Right lobe of liver (tissue), 6 donors: Measurements from ENCODE around the gene SOWAHB. TPM values are rescaled to one million over a fixed set of nuclear protein-coding genes. Genes with fewer than 3 reads are reported as not detected.
A peak's percentile ranks its signal among the peaks of the same experiment; 100 is the strongest.

Experiments used
- ATAC-seq, 4 donors: fragments of 200-7000 bp; cut with Tn5 transposase; one replicate each; pipeline ENCODE4 v1.9.1; 2020; ENCODE audit warnings: mild to moderate bottlenecking in 4 of 4, moderate library complexity in 4 of 4
- DNase-seq, 3 donors: peaks; one replicate each; pipeline ENCODE4 v3.0.0-alpha.2; 2020
- H3K27ac ChIP-seq, 3 donors: fragments of 200-600 bp; one replicate each; pipeline ENCODE4 v1.8.0; 2022
- H3K27me3 ChIP-seq, 2 donors: fragments of 200-600 bp; one replicate each; pipeline ENCODE4 v1.8.0; 2022
- H3K36me3 ChIP-seq, 4 donors: fragments of 200-600 bp; sonication (generic) in 1 of 4; one replicate each; pipeline versions ENCODE4 v1.5.1 to v1.8.0; 2017 to 2022; ENCODE audit warnings: control low read depth in 1 of 4
- H3K4me1 ChIP-seq, 4 donors: fragments of 200-600 bp; sonication (generic) in 1 of 4; one replicate each; pipeline versions ENCODE4 v1.5.1 to v1.8.0; 2017 to 2022; ENCODE audit warnings: control low read depth in 1 of 4
- H3K4me3 ChIP-seq, 3 donors: fragments of 200-600 bp; one replicate each; pipeline ENCODE4 v1.8.0; 2022
- H3K9me3 ChIP-seq, 4 donors: fragments of 200-600 bp; sonication (generic) in 1 of 4; one replicate each; pipeline versions ENCODE4 v1.5.1 to v1.8.0; 2017 to 2022; ENCODE audit warnings: control low read depth in 1 of 4
- CTCF ChIP-seq, 4 donors: fragments of 200-600 bp in 3 of 4; fragments of 450-650 bp in 1 of 4; IDR thresholded peaks; one replicate each; pipeline versions ENCODE4 v1.5.1 to v1.8.0; 2016 to 2022; ENCODE audit warnings: antibody characterized with exemption in 4 of 4, mild to moderate bottlenecking in 2 of 4
- POLR2A ChIP-seq: fragments of 450-650 bp; IDR thresholded peaks from one replicate; pipeline ENCODE4 v1.6.1; 2017; ENCODE audit warnings: antibody characterized with exemption, mild to moderate bottlenecking
- WGBS: methylation state at CpG from one replicate; pipeline ENCODE4 v1.1.6; 2018; ENCODE audit warnings: low coverage, low lambda C conversion rate; ENCODE audit not compliant: insufficient coverage; ENCODE audit errors: missing lambda C conversion rate; 5-methylcytosine and 5-hydroxymethylcytosine counted together
- intact Hi-C, 2 donors: fragments of 100-400 bp; cut with DNase I; formaldehyde crosslinking; loops; one replicate each; pipeline versions ENCODE4 v1.11.2 to v1.14.1; 2022
- total RNA-seq, 6 experiments: library from RNA; depleted of rRNA in 2 of 6; stranded (reverse); fragments of >200 nt in 2 of 6; fragmentation: NEBNext Ultra II Directional in 3 of 6; extraction: Animal tissue kit (Norgen Biotek cat#: 25700) in 3 of 6; gene quantifications; one replicate each; pipeline versions ENCODE4 v1.1.0 to v1.2.4, GENCODE V29; 2016 to 2023
- donor health status: DM: no; HTN: yes; CAD: no.
- donor health status: DM: no; HTN: no; CAD: no.
- donor health status: DM: no; HTN: no; CAD: no.
- donor health status: DM: no; HTN: yes; CAD: no.
- donor health status: DM: no; HTN: yes; CAD: no.

Gene SOWAHB
- total RNA-seq, 6 experiments from 2014 or later = 5.1 to 17.3 (median 15.2) TPM

- Histone ChIP-seq H3K9me3 (no peaks in the 10 kb centered on the region), H3K36me3 (no peaks in the 10 kb centered on the region), H3K4me1 (peaks cover 0 to 22% (median 9%) of the 10 kb centered on the region in 4 donors), H3K27me3 (no peaks in the 10 kb centered on the region), H3K4me3 (no peak overlapping the region), H3K27ac (no peak overlapping the region)
- WGBS = 100% methylated on average over 2 of the region's 3 CpGs
- ATAC-seq (peak in 1 of 4 donors; percentile 13), DNase-seq (no peak)
- intact Hi-C loops = no loop called here
- no peak for TF ChIP-seq POLR2A
- no peak for TF ChIP-seq CTCF (IDR thresholded peaks at IDR 0.05)
Observed at GRCh38 chr4:76892601-76893000, 5.3 kb downstream of the SOWAHB start.

DNA sequence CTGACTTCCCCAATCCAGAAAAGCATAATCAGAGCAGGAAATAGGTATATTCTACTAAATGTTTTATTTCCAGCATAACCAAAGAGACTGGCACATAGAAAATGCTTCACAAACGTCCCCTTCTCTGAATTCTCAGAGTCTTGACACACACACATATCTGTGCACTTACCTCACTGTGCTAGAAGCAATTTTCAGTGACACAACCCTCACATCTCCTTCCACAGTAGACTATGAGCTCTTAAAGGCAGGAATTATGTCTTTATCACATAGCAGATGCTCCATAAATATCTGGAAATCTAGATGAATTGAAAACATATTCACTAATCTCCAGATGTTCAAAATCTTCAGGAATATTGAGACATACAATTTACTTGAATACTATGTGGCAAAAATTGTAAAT is 5.9 kb downstream of the SOWAHB start:
- H3K36me3 ChIP-seq = no peaks in the 10 kb centered on the region
- no peak for ATAC-seq
- peaks cover 0 to 22% (median 9%) of the 10 kb centered on the region in 4 donors for H3K4me1 ChIP-seq
- H3K4me3 ChIP-seq = no peak overlapping the region
- 17% methylated on average over 1 of the region's 1 CpG for WGBS
- no peak overlapping the region for H3K27ac ChIP-seq
- no peak for TF ChIP-seq CTCF (IDR thresholded peaks at IDR 0.05)
- TF ChIP-seq POLR2A = no peak
- no peaks in the 10 kb centered on the region for H3K27me3 ChIP-seq
- H3K9me3 ChIP-seq = no peaks in the 10 kb centered on the region
- intact Hi-C loops = no loop called here
- no peak for DNase-seq

DNA sequence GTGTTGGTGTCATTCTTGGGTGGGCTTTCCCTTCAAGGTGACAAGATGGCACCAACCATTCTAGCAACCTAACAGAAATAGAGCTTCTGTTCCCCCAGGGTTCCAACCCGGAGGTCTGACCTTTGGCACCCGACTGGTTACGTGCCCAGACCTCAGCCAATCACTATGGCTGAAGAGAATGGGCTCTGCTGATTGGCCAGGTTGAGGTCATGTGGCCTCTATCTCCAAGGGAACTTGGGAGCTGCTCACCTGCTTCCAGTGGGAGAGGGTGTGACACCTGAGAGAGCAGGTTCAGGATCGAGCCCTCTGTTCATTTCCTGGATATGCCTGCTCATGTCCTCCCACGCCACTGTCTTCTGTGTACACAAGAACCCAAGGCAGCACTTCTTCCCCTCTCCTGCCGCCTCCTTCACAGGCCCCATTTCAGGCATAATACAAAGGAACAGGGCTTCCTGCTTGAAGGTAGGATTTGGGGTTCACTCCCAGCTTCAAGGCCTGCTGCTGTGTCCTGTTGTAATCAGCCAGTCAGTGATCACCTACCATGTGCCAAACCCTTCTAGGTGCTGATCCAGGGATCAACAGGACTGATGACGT is 11.0 kb downstream of the SOWAHB start:
- H3K27me3 ChIP-seq = no peaks in the 10 kb centered on the region
- no peak for DNase-seq
- H3K27ac ChIP-seq = no peak overlapping the region
- WGBS = 92% methylated on average over 3 of the region's 7 CpGs
- H3K4me3 ChIP-seq = no peak overlapping the region
- H3K4me1 ChIP-seq = no peaks in the 10 kb centered on the region
- no peaks in the 10 kb centered on the region for H3K36me3 ChIP-seq
- intact Hi-C loops = no loop called here
- TF ChIP-seq CTCF (IDR thresholded peaks at IDR 0.05) = no peak
- TF ChIP-seq POLR2A = no peak
- H3K9me3 ChIP-seq = no peaks in the 10 kb centered on the region
- no peak for ATAC-seq

DNA sequence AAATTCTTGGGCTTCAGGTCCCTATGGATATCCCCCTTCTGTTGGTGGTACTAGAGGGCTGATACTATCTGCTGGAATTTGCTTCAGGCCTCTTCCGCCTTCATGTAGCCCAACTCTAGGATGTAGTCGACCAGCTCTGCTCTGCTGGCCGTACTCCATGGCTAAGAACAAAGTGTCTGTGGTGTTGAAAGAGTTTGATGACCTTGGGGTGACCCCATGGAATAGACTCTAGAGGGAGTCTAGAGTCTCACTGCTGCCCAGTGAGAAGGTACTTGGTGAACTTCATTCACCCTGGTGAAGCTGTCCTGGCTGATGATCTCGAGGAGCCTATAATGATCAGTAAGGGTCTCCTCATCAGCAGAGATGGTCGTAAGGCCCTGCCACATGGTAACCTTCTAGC is 11.7 kb downstream of the SOWAHB start:
- H3K27ac ChIP-seq = no peak overlapping the region
- intact Hi-C loops = no loop called here
- no peak for TF ChIP-seq CTCF (IDR thresholded peaks at IDR 0.05)
- no peak overlapping the region for H3K4me3 ChIP-seq
- no peaks in the 10 kb centered on the region for H3K4me1 ChIP-seq
- DNase-seq (no peak), ATAC-seq (peak in 3 of 4 donors; percentile 58 to 91 (median 61))
- no peaks in the 10 kb centered on the region for H3K9me3 ChIP-seq
- no peaks in the 10 kb centered on the region for H3K36me3 ChIP-seq
- H3K27me3 ChIP-seq = no peaks in the 10 kb centered on the region
- 74% methylated on average over 4 of the region's 5 CpGs for WGBS

DNA sequence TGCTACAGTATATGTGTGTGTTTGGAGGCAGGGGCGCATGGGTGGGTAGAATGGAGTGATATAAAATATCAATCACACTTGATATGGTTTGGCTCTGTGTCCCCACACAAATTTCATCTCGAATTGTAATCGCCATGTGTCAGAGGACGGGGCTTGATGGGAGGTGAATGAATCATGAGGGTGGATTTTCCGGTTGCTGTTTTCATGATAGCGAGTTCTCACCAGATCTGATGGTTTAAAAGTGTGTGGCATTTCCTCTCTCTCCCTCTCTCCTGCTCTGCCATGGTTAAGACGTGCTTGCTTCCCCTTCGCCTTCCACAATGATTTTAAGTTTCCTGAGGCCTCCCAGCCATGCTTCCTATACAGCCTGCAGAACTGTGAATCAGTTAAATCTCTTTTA is 14.8 kb downstream of the SOWAHB start:
- intact Hi-C loops = no loop called here
- TF ChIP-seq CTCF (IDR thresholded peaks at IDR 0.05) (no peak), POLR2A (no peak)
- DNase-seq (no peak), ATAC-seq (no peak)
- Histone ChIP-seq H3K27me3 (no peaks in the 10 kb centered on the region), H3K4me1 (no peaks in the 10 kb centered on the region), H3K4me3 (no peak overlapping the region), H3K36me3 (no peaks in the 10 kb centered on the region), H3K9me3 (no peaks in the 10 kb centered on the region), H3K27ac (no peak overlapping the region)
- WGBS = 58% methylated on average over 8 of the region's 8 CpGs
